COLO829 (cell line): ENCODE data around the gene SYNGR1.

Experiments
- DNase-seq: peaks from one replicate; pipeline ENCODE4 v3.0.0; 2012; ENCODE audit warnings: low spot score

The SYNGR1 gene

DNA sequence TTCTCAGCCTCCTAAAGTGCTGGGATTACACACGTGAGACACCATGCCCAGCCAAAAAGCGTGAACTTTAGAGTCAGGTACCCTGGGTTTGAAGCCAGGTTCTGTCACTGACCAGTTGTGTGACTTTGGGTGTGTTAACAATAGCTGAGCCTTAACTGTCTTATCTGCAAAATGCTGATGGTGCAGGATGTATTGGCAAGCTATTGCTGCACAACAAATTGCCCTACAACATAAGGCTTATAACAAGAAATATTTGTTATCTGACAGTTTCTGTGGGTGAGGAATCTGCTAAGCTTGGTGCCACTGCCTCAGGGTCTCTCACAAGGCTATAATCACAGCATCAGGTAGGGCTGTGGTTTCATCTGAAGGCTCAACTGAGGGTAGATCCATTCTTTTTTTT lies 21.9 kb downstream of the SYNGR1 start:
- DNase-seq = no peak

DNA sequence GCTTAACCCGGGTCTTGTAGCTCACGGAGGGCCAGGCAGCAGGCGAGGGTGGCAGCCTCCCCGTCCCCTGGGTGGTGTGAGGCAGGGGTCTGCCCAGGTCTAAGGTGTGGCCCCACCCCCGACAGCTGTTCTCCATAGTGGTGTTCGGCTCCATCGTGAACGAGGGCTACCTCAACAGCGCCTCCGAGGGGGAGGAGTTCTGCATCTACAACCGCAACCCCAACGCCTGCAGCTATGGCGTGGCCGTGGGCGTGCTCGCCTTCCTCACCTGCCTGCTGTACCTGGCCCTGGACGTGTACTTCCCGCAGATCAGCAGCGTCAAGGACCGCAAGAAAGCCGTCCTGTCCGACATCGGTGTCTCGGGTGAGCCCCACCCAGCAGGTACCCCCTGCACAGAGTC lies 24.4 kb downstream of the SYNGR1 start:
- no peak for DNase-seq

- DNase-seq = no peak
Measured at GRCh38 chr22:39374801-39375200, 25.0 kb downstream of the SYNGR1 start.

DNA sequence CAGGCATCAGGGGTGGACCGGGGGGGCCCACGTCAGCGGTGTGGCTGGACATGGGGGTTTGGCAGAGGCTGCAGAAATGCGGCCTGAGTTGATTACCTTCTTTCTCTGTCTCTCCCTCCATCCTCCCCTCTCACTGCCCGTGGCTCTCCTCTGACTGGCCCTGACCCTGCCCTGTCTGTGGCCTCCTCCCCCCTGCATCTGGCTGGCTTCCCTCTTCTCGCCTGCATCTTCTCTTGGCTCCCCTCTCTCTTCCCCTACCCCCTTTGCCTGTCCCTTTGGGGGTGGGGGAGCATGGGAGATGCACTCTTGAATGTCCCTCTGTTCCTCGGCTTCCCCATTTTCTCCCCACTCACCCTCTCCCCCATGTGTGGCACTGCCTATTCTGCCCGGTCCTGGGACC lies 25.9 kb downstream of the SYNGR1 start:
- DNase-seq = no peak

- no peak for DNase-seq
Measured at GRCh38 chr22:39379756-39380730, 30.3 kb downstream of the SYNGR1 start.

- no peak for DNase-seq
Measured at GRCh38 chr22:39381009-39381755, 31.4 kb downstream of the SYNGR1 start.

- DNase-seq = no peak
Measured at GRCh38 chr22:39381930-39382329, 32.1 kb downstream of the SYNGR1 start.

- DNase-seq = no peak
Measured at GRCh38 chr22:39382410-39382809, 32.6 kb downstream of the SYNGR1 start.

DNA sequence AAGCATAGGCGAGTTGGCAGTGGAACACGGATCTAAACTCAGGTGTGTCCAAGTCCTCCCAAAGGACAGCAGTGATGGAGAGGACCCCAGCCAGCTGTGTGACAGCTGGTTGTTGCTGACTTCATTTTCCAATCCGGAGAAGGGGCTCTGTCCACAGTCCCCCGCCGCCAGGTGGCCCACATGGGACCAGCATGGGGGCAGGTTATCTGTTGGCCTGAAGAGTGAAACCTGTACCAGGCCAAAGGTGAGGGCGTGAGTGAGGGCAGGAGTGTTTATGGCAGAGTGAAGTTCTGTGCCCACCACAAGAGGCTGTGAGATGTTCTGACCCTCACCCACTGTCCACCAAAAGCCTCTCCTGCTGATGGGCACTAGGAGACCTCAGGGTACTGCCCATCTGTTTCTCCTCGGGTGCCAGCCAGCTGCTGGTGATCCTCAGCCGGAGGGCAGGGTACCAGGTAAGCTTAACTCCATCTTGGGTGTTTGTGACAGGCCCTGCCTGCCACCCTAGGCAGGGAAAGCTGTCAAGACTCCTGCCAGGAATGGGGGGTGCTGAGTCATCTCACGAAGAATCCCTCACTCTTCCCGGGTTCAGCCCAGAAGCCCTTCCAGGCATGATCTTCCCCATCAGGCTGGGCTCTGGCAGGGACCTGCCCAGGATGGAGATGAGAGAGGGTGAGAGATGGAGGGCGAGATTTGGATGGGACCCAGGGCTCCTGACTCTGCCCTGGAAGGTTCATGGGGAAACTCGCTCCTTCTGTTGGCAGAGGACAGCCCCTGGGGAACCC lies 34.2 kb downstream of the SYNGR1 start:
- DNase-seq = no peak

GRCh38 chr22:39384750-39385480 lies 35.1 kb downstream of the SYNGR1 start:
- no peak for DNase-seq

DNA sequence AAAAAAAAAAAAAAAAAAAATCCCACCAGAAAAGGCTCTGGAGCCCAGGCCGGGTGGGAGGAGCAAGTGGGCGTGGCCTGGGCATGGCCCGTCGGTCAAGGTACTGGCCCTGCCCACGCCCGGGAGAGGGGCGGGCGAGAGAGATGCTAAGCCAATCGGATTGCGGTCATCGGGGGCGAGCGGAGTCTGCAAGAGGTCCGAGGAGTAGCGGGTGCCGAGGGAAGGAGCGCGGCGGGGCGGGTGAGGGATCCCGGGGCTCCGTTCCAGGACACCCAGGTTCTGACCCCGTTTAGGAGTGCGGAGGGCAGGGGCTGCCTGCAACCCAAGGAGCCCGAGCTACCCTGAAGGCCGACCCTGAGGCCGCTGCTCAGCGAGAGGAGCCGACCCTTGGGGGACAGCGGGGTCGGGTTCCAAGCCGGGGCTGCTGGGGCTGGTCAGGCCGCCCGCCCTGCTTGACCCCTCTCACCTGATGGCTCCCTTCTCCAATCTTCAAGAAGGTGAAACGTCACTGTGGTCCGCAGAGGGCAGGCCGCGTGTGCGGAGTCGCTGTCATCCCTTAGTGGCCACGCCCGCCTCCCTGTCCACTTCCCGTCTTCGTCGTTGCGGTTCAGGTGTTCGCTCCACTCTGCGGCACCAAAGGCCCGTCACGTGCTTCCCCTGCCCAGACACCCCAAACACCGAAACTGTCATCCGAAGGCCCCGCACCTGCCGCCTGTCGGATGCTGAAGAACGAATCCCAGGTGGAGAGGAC lies 38.6 kb downstream of the SYNGR1 start:
- peak; percentile 97 for DNase-seq

GRCh38 chr22:39389420-39389819 lies 39.6 kb downstream of the SYNGR1 start:
- DNase-seq = no peak

DNA sequence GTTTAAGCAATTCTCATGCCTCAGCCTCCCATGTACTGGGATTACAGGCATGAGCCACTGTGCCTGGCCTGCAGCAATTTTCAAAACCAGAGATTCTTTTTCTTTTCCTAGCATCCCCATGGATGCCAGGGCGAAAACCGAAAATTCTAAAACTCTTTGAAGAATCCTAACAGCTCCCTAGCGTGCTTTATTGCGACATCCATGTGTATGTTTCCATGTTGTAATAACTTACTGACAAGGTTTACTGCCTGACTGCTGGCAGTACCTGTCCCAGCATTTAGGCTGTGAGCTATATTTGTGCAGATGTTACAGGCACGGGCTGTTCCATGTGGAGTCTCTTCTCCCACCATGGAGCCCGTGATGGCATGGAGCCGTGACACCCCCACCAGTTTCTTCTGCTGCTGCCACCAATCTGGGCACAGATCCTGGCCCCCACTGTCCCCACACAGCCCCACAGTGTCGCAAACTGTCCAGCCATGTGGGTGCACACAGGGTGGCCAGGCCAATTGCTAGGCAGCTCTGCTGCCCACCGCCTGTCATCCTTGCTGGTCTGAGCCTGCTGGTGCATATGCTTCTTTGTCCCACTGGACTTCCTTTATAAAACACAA lies 42.7 kb downstream of the SYNGR1 start:
- no peak for DNase-seq

DNA sequence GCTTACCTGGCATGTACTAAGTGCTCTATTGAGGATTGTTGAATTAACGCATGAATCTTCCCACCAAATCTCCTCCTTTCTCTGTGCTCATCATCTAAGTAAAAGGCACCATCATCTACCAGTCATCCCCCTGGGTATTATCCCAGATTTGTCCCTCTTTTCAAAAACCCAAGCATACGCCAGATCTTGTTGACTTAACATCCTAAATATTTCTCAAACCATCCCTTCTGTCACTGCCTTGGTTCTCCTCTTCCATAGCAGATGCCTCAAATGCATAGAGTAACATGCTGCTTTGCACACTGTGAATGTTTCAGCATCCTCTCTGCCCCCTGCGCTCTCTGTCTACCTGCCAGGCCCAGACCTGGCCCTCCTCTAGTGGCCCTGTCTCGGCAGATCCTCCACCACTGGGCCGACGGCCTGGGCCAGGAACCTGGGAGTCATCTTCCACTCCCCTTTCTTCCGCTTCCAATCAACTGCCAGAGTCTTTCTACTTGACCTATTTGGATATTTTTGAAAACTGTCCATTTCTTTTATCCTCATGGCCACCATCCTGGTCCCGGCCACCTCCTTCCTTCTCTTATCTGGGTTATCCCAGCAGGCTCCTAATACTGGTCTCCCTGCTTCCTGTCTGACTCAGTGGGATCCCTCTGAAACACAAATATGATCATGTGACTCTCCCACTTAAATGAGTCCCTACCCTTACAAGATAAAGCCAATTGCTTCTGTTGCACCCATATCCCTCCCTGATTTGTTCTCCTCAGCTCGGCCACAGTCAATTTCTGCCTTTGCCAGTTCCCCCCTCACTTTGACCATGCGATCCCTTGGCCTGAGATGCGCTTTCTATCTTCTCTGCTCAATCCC lies 46.4 kb downstream of the SYNGR1 start:
- DNase-seq = no peak

GRCh38 chr22:39396797-39397195 lies 47.0 kb downstream of the SYNGR1 start:
- no peak for DNase-seq

- no peak for DNase-seq
Measured at GRCh38 chr22:39401301-39401631, 51.5 kb downstream of the SYNGR1 start.

DNA sequence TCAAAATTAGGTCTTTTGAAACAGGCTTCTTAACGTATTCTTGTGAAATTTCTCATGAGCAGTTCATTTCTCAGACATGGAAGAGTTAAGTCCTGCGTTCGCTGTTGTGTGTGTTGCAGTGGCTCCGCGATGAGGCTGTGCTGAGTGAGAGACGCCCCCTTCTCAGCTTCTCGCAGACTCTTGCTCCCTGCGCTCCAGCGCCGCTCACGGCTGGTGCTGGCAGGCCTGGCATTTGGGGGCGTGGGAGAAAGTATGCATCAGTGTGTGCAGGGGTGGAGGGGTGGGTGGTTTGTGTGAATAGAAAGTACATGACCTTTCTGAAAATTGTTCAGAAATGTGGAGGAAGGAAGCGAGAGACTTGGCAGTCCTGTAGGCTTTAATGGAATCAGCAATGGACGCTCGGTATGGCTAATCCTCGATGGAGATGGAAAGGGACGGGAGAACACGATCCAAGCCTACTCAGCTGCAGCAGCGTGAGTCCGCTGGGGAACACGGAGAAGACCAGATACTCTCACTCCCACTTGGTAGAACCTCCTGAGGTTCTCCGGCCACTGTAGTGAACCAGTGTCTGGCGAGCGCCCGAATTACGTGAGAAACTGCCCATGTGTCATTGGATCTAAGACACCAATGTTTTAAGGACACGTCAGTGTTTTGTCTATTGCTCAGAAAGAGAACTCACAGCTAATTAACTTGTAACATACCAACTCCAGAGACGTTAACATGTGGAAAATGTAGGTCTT lies 55.7 kb downstream of the SYNGR1 start:
- no peak for DNase-seq

- no peak for DNase-seq
Measured at GRCh38 chr22:39408173-39408572, 58.4 kb downstream of the SYNGR1 start.

DNA sequence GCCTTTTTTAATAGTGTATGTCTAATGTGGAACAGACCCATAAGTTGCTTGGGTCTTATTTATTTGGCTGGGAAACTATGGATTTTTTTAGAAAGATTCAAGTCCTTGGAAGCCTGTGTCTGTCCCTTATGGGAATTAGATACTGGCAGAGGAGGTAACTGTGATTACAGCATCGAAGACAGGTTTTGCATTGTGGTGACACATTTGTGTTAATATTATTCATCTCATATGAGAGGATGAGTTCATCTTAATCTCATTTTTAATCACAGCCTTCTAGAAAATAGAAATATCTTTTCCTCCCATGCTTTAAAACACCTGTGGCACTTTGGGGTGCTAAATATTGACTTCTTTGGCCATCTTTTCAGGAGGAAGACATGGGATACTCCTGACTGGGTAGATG lies 59.0 kb downstream of the SYNGR1 start:
- DNase-seq = no peak
